ENCODE measurements around the gene COPG2. TPM values are rescaled to one million over a fixed set of nuclear protein-coding genes. Genes with fewer than 3 reads are reported as not detected.
"Not testable (repeated sequence)": the region's sequence is repeated elsewhere in the genome, so short reads cannot be mapped to it uniquely, and the experiment has no call there.

Gene COPG2
- total RNA-seq, 1 donor from 2014 or later: 15.3 TPM

- TF ChIP-seq CTCF (IDR thresholded peaks at IDR 0.05): no peak
- Mint-ChIP-seq H3K9me3 (no peaks in the 10 kb centered on the region), H3K4me1 (no peaks in the 10 kb centered on the region), H3K4me3 (no peak overlapping the region), H3K27ac (no peak overlapping the region), H3K36me3 (ENCODE audit: low read depth) (peaks cover 35% of the 10 kb centered on the region), H3K27me3 (no peaks in the 10 kb centered on the region)
- ATAC-seq (ENCODE audit: low read depth) (no peak), DNase-seq (no peak)
- ChIA-PET POLR2A (no interaction called here), CTCF (interaction anchor here (0.7 kb wide), 1 partner anchor 481 kb away, joined by 3 read pairs; no protein-coding TSS in a partner anchor)
- intact Hi-C loops (cut with micrococcal nuclease): no loop called here
These were observed 115.0 kb downstream of the COPG2 start for GRCh38 chr7:130553398-130554029.

GRCh38 chr7:130544356-130544755 is 124.2 kb downstream of the COPG2 start:
- H3K4me3 Mint-ChIP-seq: no peak overlapping the region
- H3K27ac Mint-ChIP-seq: no peak overlapping the region
- ChIA-PET CTCF (no interaction called here), POLR2A (no interaction called here)
- intact Hi-C loops (cut with micrococcal nuclease): no loop called here
- H3K9me3 Mint-ChIP-seq: no peaks in the 10 kb centered on the region
- ATAC-seq (ENCODE audit: low read depth) (no peak), DNase-seq (no peak)
- no peaks in the 10 kb centered on the region for H3K27me3 Mint-ChIP-seq
- peaks cover 26% of the 10 kb centered on the region for H3K36me3 Mint-ChIP-seq (ENCODE audit: low read depth)
- TF ChIP-seq CTCF (IDR thresholded peaks at IDR 0.05): no peak
- no peaks in the 10 kb centered on the region for H3K4me1 Mint-ChIP-seq

- Mint-ChIP-seq H3K9me3 (no peaks in the 10 kb centered on the region), H3K36me3 (ENCODE audit: low read depth) (peaks cover 22% of the 10 kb centered on the region), H3K27me3 (no peaks in the 10 kb centered on the region), H3K4me3 (no peak overlapping the region), H3K27ac (no peak overlapping the region), H3K4me1 (no peaks in the 10 kb centered on the region)
- intact Hi-C loops (cut with micrococcal nuclease): no loop called here
- ATAC-seq (ENCODE audit: low read depth) (no peak), DNase-seq (no peak)
- ChIA-PET CTCF (no interaction called here), POLR2A (no interaction called here)
- no peak for TF ChIP-seq CTCF (IDR thresholded peaks at IDR 0.05)
These were observed 125.0 kb downstream of the COPG2 start for GRCh38 chr7:130543487-130544010.

GRCh38 chr7:130542297-130542696 is 126.3 kb downstream of the COPG2 start:
- DNase-seq; H3K4me3 Mint-ChIP-seq; ATAC-seq (ENCODE audit: low read depth); H3K4me1 Mint-ChIP-seq; H3K27ac Mint-ChIP-seq; CTCF ChIA-PET; H3K9me3 Mint-ChIP-seq; POLR2A ChIA-PET; intact Hi-C loops (cut with micrococcal nuclease); H3K27me3 Mint-ChIP-seq: not testable (repeated sequence)
- H3K36me3 Mint-ChIP-seq (ENCODE audit: low read depth): peaks cover 15% of the 10 kb centered on the region

GRCh38 chr7:130541287-130541686 is 127.3 kb downstream of the COPG2 start:
- POLR2A ChIA-PET; intact Hi-C loops (cut with micrococcal nuclease): not testable (repeated sequence)

GRCh38 chr7:130537894-130538293 is 130.7 kb downstream of the COPG2 start:
- intact Hi-C loops (cut with micrococcal nuclease); H3K4me3 Mint-ChIP-seq; H3K36me3 Mint-ChIP-seq (ENCODE audit: low read depth); CTCF ChIA-PET; H3K4me1 Mint-ChIP-seq; H3K27ac Mint-ChIP-seq; DNase-seq; H3K27me3 Mint-ChIP-seq; H3K9me3 Mint-ChIP-seq; ATAC-seq (ENCODE audit: low read depth); POLR2A ChIA-PET: not testable (repeated sequence)

More at GRCh38 chr7:130541287-130541686, 127.3 kb downstream of the COPG2 start:
- H3K27me3 Mint-ChIP-seq; H3K9me3 Mint-ChIP-seq; ATAC-seq (ENCODE audit: low read depth); DNase-seq; H3K4me3 Mint-ChIP-seq; CTCF ChIA-PET; H3K27ac Mint-ChIP-seq; H3K4me1 Mint-ChIP-seq: not testable (repeated sequence)
- H3K36me3 Mint-ChIP-seq (ENCODE audit: low read depth): peaks cover 13% of the 10 kb centered on the region

Measured in activated B cell treated with CpG ODN at 0.5 μM for 24 hours (primary cell).